ENCODE measurements around the gene PBX3. TPM values are rescaled to one million over a fixed set of nuclear protein-coding genes. Genes with fewer than 3 reads are reported as not detected.

PBX3 gene
- polyA plus RNA-seq, 1 experiment: 37.6 TPM

GRCh38 chr9:125757834-125758233, 10.7 kb downstream of the PBX3 start:
- no peaks in the 10 kb centered on the region for H3K9me3 ChIP-seq (ENCODE audit: control insufficient read depth, insufficient read depth, low read length)
- TF ChIP-seq CTCF (IDR thresholded peaks at IDR 0.05; ENCODE audit: low read depth, low read length): no peak
- H3K27me3 ChIP-seq (ENCODE audit: control insufficient read depth, insufficient read depth, low read length): no peaks in the 10 kb centered on the region
- H3K4me3 ChIP-seq (ENCODE audit: low read depth, low read length): no peak overlapping the region
- ChIA-PET POLR2A (interaction anchor here (0.6 kb wide), 1 partner anchor 53 kb away, joined by 3 read pairs; no protein-coding TSS in a partner anchor), CTCF (no interaction called here)
- no peak for DNase-seq (ENCODE audit: low read depth, low spot score)
- H3K27ac ChIP-seq (ENCODE audit: low read depth, low read length): no peak overlapping the region

- no peak for TF ChIP-seq CTCF (IDR thresholded peaks at IDR 0.05; ENCODE audit: low read depth, low read length)
- DNase-seq (ENCODE audit: low read depth, low spot score): no peak
- H3K4me3 ChIP-seq (ENCODE audit: low read depth, low read length): no peak overlapping the region; the same call in 1 of the 2 replicates
- POLR2A ChIA-PET: no interaction called here
- no peaks in the 10 kb centered on the region for H3K27me3 ChIP-seq (ENCODE audit: control insufficient read depth, insufficient read depth, low read length)
- CTCF ChIA-PET: no interaction called here
- H3K27ac ChIP-seq (ENCODE audit: low read depth, low read length): no peak overlapping the region
- H3K9me3 ChIP-seq (ENCODE audit: control insufficient read depth, insufficient read depth, low read length): no peaks in the 10 kb centered on the region
Measured at GRCh38 chr9:125758986-125759763, 12.0 kb downstream of the PBX3 start.

DNA sequence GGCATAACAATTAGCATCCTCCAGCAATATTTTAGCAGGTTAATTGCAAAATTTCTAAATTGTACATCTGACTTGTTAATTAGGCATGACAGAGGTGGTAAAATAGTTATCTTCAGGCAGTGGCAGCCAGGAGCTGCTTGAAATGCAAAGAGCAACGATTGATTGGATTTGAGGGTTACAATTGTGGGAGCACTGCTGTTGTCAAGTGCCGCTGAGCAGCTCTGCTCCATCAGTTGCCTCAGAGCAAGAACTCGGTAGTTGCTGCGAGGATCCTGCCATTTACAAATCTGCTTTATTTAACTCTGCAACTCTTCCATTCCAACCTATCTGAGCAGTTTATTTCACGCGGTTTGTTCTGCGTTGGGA, 12.6 kb downstream of the PBX3 start:
- H3K4me3 ChIP-seq (ENCODE audit: low read depth, low read length): peak overlapping the region; percentile 30; the same call in 1 of the 2 replicates
- POLR2A ChIA-PET: no interaction called here
- TF ChIP-seq CTCF (IDR thresholded peaks at IDR 0.05; ENCODE audit: low read depth, low read length): no peak
- H3K27ac ChIP-seq (ENCODE audit: low read depth, low read length): no peak overlapping the region
- DNase-seq (ENCODE audit: low read depth, low spot score): no peak
- CTCF ChIA-PET: no interaction called here
- no peaks in the 10 kb centered on the region for H3K9me3 ChIP-seq (ENCODE audit: control insufficient read depth, insufficient read depth, low read length)
- H3K27me3 ChIP-seq (ENCODE audit: control insufficient read depth, insufficient read depth, low read length): no peaks in the 10 kb centered on the region

- no peaks in the 10 kb centered on the region for H3K9me3 ChIP-seq (ENCODE audit: control insufficient read depth, insufficient read depth, low read length)
- no peak overlapping the region for H3K4me3 ChIP-seq (ENCODE audit: low read depth, low read length)
- CTCF ChIA-PET: no interaction called here
- no peak overlapping the region for H3K27ac ChIP-seq (ENCODE audit: low read depth, low read length)
- TF ChIP-seq CTCF (IDR thresholded peaks at IDR 0.05; ENCODE audit: low read depth, low read length): no peak
- POLR2A ChIA-PET: interaction anchor here (0.7 kb wide), 1 partner anchor 21 kb away, joined by 4 read pairs; no protein-coding TSS in a partner anchor
- H3K27me3 ChIP-seq (ENCODE audit: control insufficient read depth, insufficient read depth, low read length): no peaks in the 10 kb centered on the region
- no peak for DNase-seq (ENCODE audit: low read depth, low spot score)
Measured at GRCh38 chr9:125760537-125760936, 13.4 kb downstream of the PBX3 start.

DNA sequence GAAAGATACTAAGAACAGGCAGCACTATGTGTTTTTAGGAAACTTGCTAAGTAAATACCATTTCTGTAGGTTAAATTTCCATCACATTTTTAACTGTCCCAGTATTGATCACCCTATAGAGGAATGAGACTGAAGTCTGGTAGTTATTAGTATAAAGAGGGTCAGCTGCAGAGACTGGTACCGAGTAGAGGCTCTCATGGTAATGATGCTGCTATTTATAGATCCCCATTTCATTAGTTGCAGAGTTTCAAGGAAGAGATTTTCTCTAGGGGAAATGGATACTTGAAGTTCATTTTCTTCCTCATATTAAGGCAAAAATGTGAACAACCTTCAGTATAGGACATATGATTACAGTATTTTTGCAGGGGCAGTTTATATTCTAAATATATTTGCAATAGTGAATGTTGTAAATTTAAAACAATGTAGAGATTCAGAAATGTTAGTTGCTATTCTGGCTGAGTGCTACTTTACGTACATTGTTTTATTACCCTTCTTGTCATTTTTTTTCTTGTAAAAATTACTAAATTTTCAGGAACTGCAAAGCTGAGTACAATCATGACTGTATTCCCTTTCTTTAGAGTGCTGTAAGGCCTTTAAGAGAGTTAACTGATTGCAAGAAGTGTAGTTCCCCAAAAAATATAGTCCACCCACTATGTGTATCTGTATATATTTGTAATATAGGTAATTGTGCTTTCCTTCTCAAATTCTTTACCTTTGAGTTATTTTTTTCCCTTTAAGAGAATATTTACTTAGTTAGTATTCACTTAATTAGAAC, 14.7 kb downstream of the PBX3 start:
- CTCF ChIA-PET: no interaction called here
- POLR2A ChIA-PET: no interaction called here
- no peaks in the 10 kb centered on the region for H3K9me3 ChIP-seq (ENCODE audit: control insufficient read depth, insufficient read depth, low read length)
- DNase-seq (ENCODE audit: low read depth, low spot score): no peak
- H3K4me3 ChIP-seq (ENCODE audit: low read depth, low read length): no peak overlapping the region
- H3K27ac ChIP-seq (ENCODE audit: low read depth, low read length): no peak overlapping the region
- TF ChIP-seq CTCF (IDR thresholded peaks at IDR 0.05; ENCODE audit: low read depth, low read length): no peak
- no peaks in the 10 kb centered on the region for H3K27me3 ChIP-seq (ENCODE audit: control insufficient read depth, insufficient read depth, low read length)

All from AG04450 (cell line).